OCI-LY7 (cell line): Measurements from ENCODE around the gene GNAO1. TPM values are rescaled to one million over a fixed set of nuclear protein-coding genes. Genes with fewer than 3 reads are reported as not detected.

ENCODE experiments used
- BruUV-seq: library from RNA; stranded (reverse); fragments of 400-500 nt; replicated peaks from 2 replicates; lab custom pipeline; 2021; lab: Mats Ljungman, UMichigan
- CTCF ChIA-PET: fragments of 300-600 bp; sonication (Branson Sonifier 250); formaldehyde crosslinking; loops from one replicate; lab custom pipeline; 2022; ENCODE audit warnings: antibody characterized with exemption; ENCODE audit not compliant: unreplicated experiment; lab: Charles Lee
- POLR2A ChIA-PET: fragments of 300-600 bp; sonication (Branson Sonifier 250); formaldehyde crosslinking; loops from one replicate; lab custom pipeline; 2022; ENCODE audit warnings: antibody characterized with exemption; lab: Charles Lee
- DNase-seq: peaks from one replicate; pipeline ENCODE4 v3.0.0-alpha.2; 2015; ENCODE audit warnings: low spot score
- H2AFZ ChIP-seq: fragments of 200-600 bp; sonication (generic), shearing (Covaris generic); 2 replicates; pipeline ENCODE4 v1.6.1; 2014; ENCODE audit warnings: mild to moderate bottlenecking, antibody characterized with exemption, low read length, moderate library complexity
- H3K27ac ChIP-seq: fragments of 200-600 bp; sonication (generic); 2 replicates; pipeline ENCODE4 v1.5.1; 2014; ENCODE audit warnings: mixed run types, low read depth, mild to moderate bottlenecking, moderate library complexity, low read length, inconsistent platforms; ENCODE audit not compliant: poor library complexity, severe bottlenecking
- H3K36me3 ChIP-seq: fragments of 200-600 bp; sonication (generic); 2 replicates; pipeline ENCODE4 v1.6.1; 2014; ENCODE audit warnings: mild to moderate bottlenecking, antibody characterized with exemption, low read length, moderate library complexity, mixed read lengths; ENCODE audit not compliant: insufficient read depth
- H3K4me1 ChIP-seq: fragments of 200-600 bp; sonication (generic); 2 replicates; pipeline ENCODE4 v1.5.1; 2014; ENCODE audit warnings: mild to moderate bottlenecking, low read length; ENCODE audit not compliant: insufficient read depth, poor library complexity, severe bottlenecking
- H3K4me2 ChIP-seq: fragments of 200-600 bp; sonication (generic); 2 replicates; pipeline ENCODE4 v1.6.1; 2014; ENCODE audit warnings: mild to moderate bottlenecking, low read length
- H3K4me3 ChIP-seq: fragments of 200-600 bp; sonication (generic); 2 replicates; pipeline ENCODE4 v1.5.1; 2014; ENCODE audit warnings: mild to moderate bottlenecking, low read depth, low read length; ENCODE audit not compliant: poor library complexity, severe bottlenecking
- H3K79me2 ChIP-seq: fragments of 200-600 bp; sonication (generic); 2 replicates; pipeline ENCODE4 v1.6.1; 2016; ENCODE audit warnings: low read depth, mild to moderate bottlenecking, low read length, moderate library complexity, mixed read lengths; ENCODE audit not compliant: insufficient read depth
- H3K9me2 ChIP-seq: fragments of 200-600 bp; sonication (generic); 2 replicates; pipeline ENCODE4 v1.6.1; 2016; ENCODE audit warnings: mild to moderate bottlenecking, low read length, mixed read lengths; ENCODE audit not compliant: insufficient read depth
- H3K9me3 ChIP-seq: fragments of 200-600 bp; sonication (generic); 2 replicates; pipeline ENCODE4 v1.6.1; 2014; ENCODE audit warnings: mild to moderate bottlenecking, mixed run types, low read length, mixed read lengths
- H4K20me1 ChIP-seq: fragments of 200-600 bp; sonication (generic); 2 replicates; pipeline ENCODE4 v1.6.1; 2014; ENCODE audit warnings: mild to moderate bottlenecking, antibody characterized with exemption, low read length, moderate library complexity, mixed read lengths; ENCODE audit not compliant: insufficient read depth
- CTCF ChIP-seq: fragments of 200-600 bp; sonication (generic); conservative IDR thresholded peaks from 2 replicates; pipeline ENCODE4 v1.5.1; 2014; ENCODE audit warnings: mild to moderate bottlenecking, antibody characterized with exemption, low read length, moderate library complexity, mixed read lengths
- EZH2phosphoT487 ChIP-seq: fragments of 200-600 bp; sonication (generic); IDR thresholded peaks from 2 replicates; pipeline ENCODE4 v1.6.1; 2018; ENCODE audit warnings: low read depth, borderline replicate concordance, mild to moderate bottlenecking, mixed run types, antibody characterized with exemption, low read length, moderate library complexity, mixed read lengths
- intact Hi-C: fragments of 100-400 bp; cut with micrococcal nuclease; formaldehyde crosslinking; loops from one replicate; pipeline ENCODE4 v1.10.0; 2022; ENCODE audit not compliant: unreplicated experiment
- total RNA-seq, 2 experiments: library from RNA; depleted of rRNA in 1 of 2; stranded (reverse); fragments of >200 nt in 1 of 2; shearing (Covaris generic) in 1 of 2; gene quantifications; 2 replicates each; pipeline ENCODE4 v1.2.3, GENCODE V29; 2014 to 2022

Gene GNAO1
- total RNA-seq, 2 experiments from 2014 or later = not detected

DNA sequence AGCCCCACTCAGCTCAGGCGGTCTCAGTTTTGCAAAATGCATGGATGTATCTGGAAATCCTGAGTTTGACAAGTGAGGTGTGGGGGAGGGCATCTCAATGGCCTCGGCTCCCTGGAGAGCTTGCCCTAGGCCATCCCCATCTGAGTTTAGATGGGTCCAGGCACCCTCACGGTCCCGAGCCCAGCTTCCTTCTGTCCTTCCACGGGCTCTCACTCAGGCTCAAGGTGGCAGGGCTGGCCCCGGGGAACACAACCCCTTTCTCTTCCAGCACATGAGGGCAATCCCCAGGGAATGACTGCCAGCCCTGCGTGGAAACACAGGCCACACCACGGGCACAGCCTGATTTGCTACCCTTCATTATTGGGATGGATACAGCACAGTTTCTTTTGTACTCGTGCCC is 175.7 kb downstream of the GNAO1 start:
- intact Hi-C loops = no loop called here
- Histone ChIP-seq H3K4me3 (no peak overlapping the region), H3K9me2 (no peaks in the 10 kb centered on the region), H3K4me2 (no peak overlapping the region), H3K27ac (no peak overlapping the region), H3K4me1 (no peaks in the 10 kb centered on the region), H3K36me3 (peaks cover 64% of the 10 kb centered on the region), H3K79me2 (no peaks in the 10 kb centered on the region), H3K9me3 (no peaks in the 10 kb centered on the region), H2AFZ (no peak overlapping the region), H4K20me1 (no peaks in the 10 kb centered on the region)
- no peak for TF ChIP-seq EZH2phosphoT487
- no peak for DNase-seq
- POLR2A ChIA-PET = no interaction called here
- CTCF ChIA-PET = no interaction called here
- BruUV-seq = no TSS peak

- H3K27ac ChIP-seq = no peak overlapping the region
- H3K9me2 ChIP-seq = no peaks in the 10 kb centered on the region
- ChIA-PET CTCF (interaction anchor here (0.6 kb wide), 1 partner anchor 1118 kb away, joined by 3 read pairs; no protein-coding TSS in a partner anchor), POLR2A (no interaction called here)
- DNase-seq = no peak
- H3K9me3 ChIP-seq = no peaks in the 10 kb centered on the region
- no peak overlapping the region for H2AFZ ChIP-seq
- BruUV-seq = no TSS peak
- H3K36me3 ChIP-seq = peaks cover 57% of the 10 kb centered on the region
- H3K4me2 ChIP-seq = no peak overlapping the region
- intact Hi-C loops = no loop called here
- H4K20me1 ChIP-seq = no peaks in the 10 kb centered on the region
- TF ChIP-seq CTCF (no peak), EZH2phosphoT487 (no peak)
- no peaks in the 10 kb centered on the region for H3K4me1 ChIP-seq
- no peak overlapping the region for H3K4me3 ChIP-seq
- no peaks in the 10 kb centered on the region for H3K79me2 ChIP-seq
Measured at GRCh38 chr16:56367764-56368163, 176.5 kb downstream of the GNAO1 start.

GRCh38 chr16:56368545-56368944 is 177.3 kb downstream of the GNAO1 start:
- no TSS peak for BruUV-seq
- Histone ChIP-seq H3K4me3 (no peak overlapping the region), H3K9me3 (no peaks in the 10 kb centered on the region), H3K4me2 (no peak overlapping the region), H3K36me3 (peaks cover 57% of the 10 kb centered on the region), H3K79me2 (no peaks in the 10 kb centered on the region), H3K27ac (no peak overlapping the region), H4K20me1 (no peaks in the 10 kb centered on the region), H2AFZ (no peak overlapping the region), H3K9me2 (no peaks in the 10 kb centered on the region), H3K4me1 (no peaks in the 10 kb centered on the region)
- intact Hi-C loops = no loop called here
- no peak for DNase-seq
- ChIA-PET POLR2A (no interaction called here), CTCF (interaction anchor here (0.6 kb wide), 1 partner anchor 1119 kb away, joined by 3 read pairs; no protein-coding TSS in a partner anchor)
- TF ChIP-seq EZH2phosphoT487 (no peak), CTCF (no peak)
